ENCODE results near the gene MORN1. TPM values are rescaled to one million over a fixed set of nuclear protein-coding genes. Genes with fewer than 3 reads are reported as not detected.
A peak's percentile ranks its signal among the peaks of the same experiment; 100 is the strongest.

Gene MORN1
- total RNA-seq, 6 experiments from 2014 or later, result 5.3 to 8.9 (median 6.9) TPM

GRCh38 chr1:2301607-2302291 lies 89.6 kb downstream of the MORN1 start:
- no peak for TF ChIP-seq CTCF (IDR thresholded peaks at IDR 0.05)
- H3K27me3 Mint-ChIP-seq (ENCODE audit: insufficient read depth), result peaks cover 3% of the 10 kb centered on the region
- H3K27ac Mint-ChIP-seq, result peak overlapping the region; percentile 60; the same call in 1 of the 2 replicates
- H3K4me3 Mint-ChIP-seq, result no peak overlapping the region
- no peaks in the 10 kb centered on the region for H3K9me3 Mint-ChIP-seq
- DNase-seq, result no peak
- H3K36me3 Mint-ChIP-seq (ENCODE audit: low read depth), result peaks cover 9% of the 10 kb centered on the region; the same call in 1 of the 2 replicates
- no peaks in the 10 kb centered on the region for H3K4me1 Mint-ChIP-seq (ENCODE audit: low read depth)

GRCh38 chr1:2300851-2301606 lies 90.3 kb downstream of the MORN1 start:
- H3K4me1 Mint-ChIP-seq (ENCODE audit: low read depth), result no peaks in the 10 kb centered on the region
- peak overlapping the region; percentile 60 for H3K27ac Mint-ChIP-seq
- no peak for TF ChIP-seq CTCF (IDR thresholded peaks at IDR 0.05)
- H3K27me3 Mint-ChIP-seq (ENCODE audit: insufficient read depth), result peaks cover 3% of the 10 kb centered on the region
- no peak for DNase-seq
- no peaks in the 10 kb centered on the region for H3K9me3 Mint-ChIP-seq
- peaks cover 14% of the 10 kb centered on the region; the same call in 1 of the 2 replicates for H3K36me3 Mint-ChIP-seq (ENCODE audit: low read depth)
- peak overlapping the region; percentile 36; the same call in 1 of the 2 replicates for H3K4me3 Mint-ChIP-seq

- Mint-ChIP-seq H3K4me3 (peak overlapping the region; percentile 24; the same call in 1 of the 2 replicates), H3K27me3 (ENCODE audit: insufficient read depth) (peaks cover 3% of the 10 kb centered on the region), H3K4me1 (ENCODE audit: low read depth) (no peaks in the 10 kb centered on the region), H3K36me3 (ENCODE audit: low read depth) (peaks cover 10% of the 10 kb centered on the region; the same call in 1 of the 2 replicates), H3K9me3 (no peaks in the 10 kb centered on the region), H3K27ac (peak overlapping the region; percentile 21; the same call in 1 of the 2 replicates)
- DNase-seq, result no peak
- TF ChIP-seq CTCF (IDR thresholded peaks at IDR 0.05), result no peak
Measured at GRCh38 chr1:2300004-2300771, 91.2 kb downstream of the MORN1 start.

GRCh38 chr1:2299131-2299627 lies 92.2 kb downstream of the MORN1 start:
- no peak for DNase-seq
- peaks cover 2% of the 10 kb centered on the region for H3K27me3 Mint-ChIP-seq (ENCODE audit: insufficient read depth)
- no peak for TF ChIP-seq CTCF (IDR thresholded peaks at IDR 0.05)
- no peaks in the 10 kb centered on the region for H3K9me3 Mint-ChIP-seq
- H3K4me1 Mint-ChIP-seq (ENCODE audit: low read depth), result no peaks in the 10 kb centered on the region; the same call in 1 of the 2 replicates
- H3K36me3 Mint-ChIP-seq (ENCODE audit: low read depth), result peaks cover 9% of the 10 kb centered on the region; the same call in 1 of the 2 replicates
- no peak overlapping the region for H3K4me3 Mint-ChIP-seq
- peak overlapping the region; percentile 46 for H3K27ac Mint-ChIP-seq

GRCh38 chr1:2298685-2299084 lies 92.7 kb downstream of the MORN1 start:
- Mint-ChIP-seq H3K36me3 (ENCODE audit: low read depth) (peaks cover 8% of the 10 kb centered on the region; the same call in 1 of the 2 replicates), H3K9me3 (no peaks in the 10 kb centered on the region), H3K4me3 (no peak overlapping the region), H3K27ac (peak overlapping the region; percentile 46), H3K4me1 (ENCODE audit: low read depth) (peaks cover 5% of the 10 kb centered on the region; the same call in 1 of the 2 replicates), H3K27me3 (ENCODE audit: insufficient read depth) (peaks cover 2% of the 10 kb centered on the region)
- DNase-seq, result no peak
- TF ChIP-seq CTCF (IDR thresholded peaks at IDR 0.05), result no peak
